OCI-LY1 (cell line): ENCODE data around the gene BMP8A.
"Not testable (repeated sequence)": the region's sequence is repeated elsewhere in the genome, so short reads cannot be mapped to it uniquely, and the experiment has no call there.

Experiments
- H2AFZ ChIP-seq: fragments of 200-600 bp; sonication (generic), shearing (Covaris generic); 2 replicates; pipeline ENCODE4 v1.6.0; 2014; ENCODE audit warnings: antibody characterized with exemption, mild to moderate bottlenecking, low read length
- H3F3A ChIP-seq: fragments of 200-600 bp; sonication (generic), shearing (Covaris generic); 2 replicates; pipeline ENCODE4 v1.6.0; 2014; ENCODE audit warnings: mild to moderate bottlenecking, antibody characterized with exemption, low read length, moderate library complexity; ENCODE audit not compliant: insufficient read depth
- H3K27ac ChIP-seq: fragments of 200-600 bp; sonication (generic); 2 replicates; pipeline ENCODE4 v1.5.1; 2014; ENCODE audit warnings: low read length, mixed run types, mild to moderate bottlenecking, low read depth; ENCODE audit not compliant: poor library complexity, severe bottlenecking
- H3K27me3 ChIP-seq: fragments of 200-600 bp; sonication (generic); 2 replicates; pipeline ENCODE4 v1.6.0; 2014; ENCODE audit warnings: antibody characterized with exemption, mild to moderate bottlenecking, low read length, moderate library complexity; ENCODE audit not compliant: insufficient read depth
- H3K36me3 ChIP-seq: fragments of 200-600 bp; sonication (generic); 2 replicates; pipeline ENCODE4 v1.6.1; 2014; ENCODE audit warnings: mild to moderate bottlenecking, antibody characterized with exemption, low read length, moderate library complexity, mixed read lengths; ENCODE audit not compliant: insufficient read depth
- H3K4me1 ChIP-seq: fragments of 200-600 bp; sonication (generic); 2 replicates; pipeline ENCODE4 v1.5.1; 2014; ENCODE audit warnings: mild to moderate bottlenecking, low read length, moderate library complexity; ENCODE audit not compliant: insufficient read depth, severe bottlenecking
- H3K4me2 ChIP-seq: fragments of 200-600 bp; sonication (generic), shearing (Covaris generic); 2 replicates; pipeline ENCODE4 v1.6.1; 2014; ENCODE audit warnings: low read length
- H3K4me3 ChIP-seq: fragments of 200-600 bp; sonication (generic); 2 replicates; pipeline ENCODE4 v1.5.1; 2014; ENCODE audit warnings: low read length, low read depth, mild to moderate bottlenecking, mixed read lengths; ENCODE audit not compliant: poor library complexity, severe bottlenecking
- H3K79me2 ChIP-seq: fragments of 200-600 bp; shearing (Covaris generic); 2 replicates; pipeline ENCODE4 v1.6.1; 2016; ENCODE audit warnings: mixed run types, low read length, mixed read lengths; ENCODE audit not compliant: insufficient read depth
- H3K9ac ChIP-seq: fragments of 200-600 bp; sonication (generic), shearing (Covaris generic); 2 replicates; pipeline ENCODE4 v1.6.1; 2014; ENCODE audit warnings: mild to moderate bottlenecking, low read length, mixed read lengths
- H3K9me2 ChIP-seq: fragments of 200-600 bp; sonication (generic), shearing (Covaris generic); 2 replicates; pipeline ENCODE4 v1.6.1; 2014; ENCODE audit warnings: low read depth, mild to moderate bottlenecking, low read length, mixed read lengths
- H3K9me3 ChIP-seq: fragments of 200-600 bp; shearing (Covaris generic); 2 replicates; pipeline ENCODE4 v1.6.1; 2014; ENCODE audit warnings: low read length, mixed read lengths
- H4K20me1 ChIP-seq: fragments of 200-600 bp; sonication (generic), shearing (Covaris generic); 2 replicates; pipeline ENCODE4 v1.6.0; 2016; ENCODE audit warnings: mild to moderate bottlenecking, low read length; ENCODE audit not compliant: insufficient read depth
- CTCF ChIP-seq: fragments of 200-600 bp; sonication (generic), shearing (Covaris generic); IDR thresholded peaks from 2 replicates; pipeline ENCODE4 v1.5.1; 2017; ENCODE audit warnings: mild to moderate bottlenecking, antibody characterized with exemption, low read length, moderate library complexity, mixed read lengths
- EZH2 ChIP-seq: fragments of 200-600 bp; sonication (generic), shearing (Covaris generic); IDR thresholded peaks from 2 replicates; pipeline ENCODE4 v1.8.0; 2017; ENCODE audit warnings: borderline replicate concordance, mixed run types, mild to moderate bottlenecking, antibody characterized with exemption, low read length, moderate library complexity, mixed read lengths

Gene BMP8A

GRCh38 chr1:39458991-39459390 is 32.4 kb upstream of the BMP8A start:
- Histone ChIP-seq H3F3A (no peaks in the 10 kb centered on the region), H3K9ac (no peak overlapping the region), H3K27me3 (no peaks in the 10 kb centered on the region), H2AFZ (no peak overlapping the region), H3K9me2 (no peaks in the 10 kb centered on the region), H3K4me1 (no peaks in the 10 kb centered on the region), H3K4me2 (no peak overlapping the region), H3K27ac (no peak overlapping the region), H3K9me3 (no peaks in the 10 kb centered on the region), H3K36me3 (peaks cover 91% of the 10 kb centered on the region), H3K79me2 (no peaks in the 10 kb centered on the region), H4K20me1 (no peaks in the 10 kb centered on the region), H3K4me3 (no peak overlapping the region)
- no peak for TF ChIP-seq EZH2
- TF ChIP-seq CTCF, result no peak

- no peaks in the 10 kb centered on the region for H3K79me2 ChIP-seq
- TF ChIP-seq CTCF (no peak), EZH2 (no peak)
- H3F3A ChIP-seq, result no peaks in the 10 kb centered on the region
- no peak overlapping the region for H3K4me3 ChIP-seq
- H3K4me1 ChIP-seq, result no peaks in the 10 kb centered on the region
- no peaks in the 10 kb centered on the region for H3K27me3 ChIP-seq
- H3K36me3 ChIP-seq, result peaks cover 77% of the 10 kb centered on the region
- no peak overlapping the region for H2AFZ ChIP-seq
- no peak overlapping the region for H3K9ac ChIP-seq
- no peaks in the 10 kb centered on the region for H3K9me2 ChIP-seq
- no peaks in the 10 kb centered on the region for H4K20me1 ChIP-seq
- no peak overlapping the region for H3K4me2 ChIP-seq
- H3K27ac ChIP-seq, result no peak overlapping the region
- H3K9me3 ChIP-seq, result no peaks in the 10 kb centered on the region
Measured at GRCh38 chr1:39462074-39462473, 29.4 kb upstream of the BMP8A start.

- TF ChIP-seq EZH2, result no peak
- no peak for TF ChIP-seq CTCF
- Histone ChIP-seq H3K36me3 (peaks cover 69% of the 10 kb centered on the region), H3K27me3 (no peaks in the 10 kb centered on the region), H3F3A (no peaks in the 10 kb centered on the region), H3K4me3 (no peak overlapping the region), H4K20me1 (no peaks in the 10 kb centered on the region), H3K4me1 (no peaks in the 10 kb centered on the region), H3K4me2 (no peak overlapping the region), H3K9me3 (no peaks in the 10 kb centered on the region), H3K9me2 (no peaks in the 10 kb centered on the region), H3K9ac (no peak overlapping the region), H2AFZ (no peak overlapping the region), H3K27ac (no peak overlapping the region), H3K79me2 (no peaks in the 10 kb centered on the region)
Measured at GRCh38 chr1:39466413-39467107, 24.9 kb upstream of the BMP8A start.

GRCh38 chr1:39467108-39467720 is 24.2 kb upstream of the BMP8A start:
- not testable (repeated sequence) for H3K27me3 ChIP-seq, H3K79me2 ChIP-seq, H3K4me2 ChIP-seq, H3K9ac ChIP-seq, H2AFZ ChIP-seq, H3K9me3 ChIP-seq, H3K4me3 ChIP-seq, H3K27ac ChIP-seq, H4K20me1 ChIP-seq, H3K9me2 ChIP-seq, H3F3A ChIP-seq, H3K4me1 ChIP-seq
- peaks cover 69% of the 10 kb centered on the region for H3K36me3 ChIP-seq
